SKM-1 treated with dmso at 0.1 percent for 144 hours (cell line): ENCODE measurements around the gene DEK.
A peak's percentile ranks its signal among the peaks of the same experiment; 100 is the strongest.

ENCODE experiments used
- DNase-seq: peaks from one replicate; lab custom pipeline; 2025; ENCODE audit not compliant: unreplicated experiment; lab: John Stamatoyannopoulos, UW

The DEK gene

DNA sequence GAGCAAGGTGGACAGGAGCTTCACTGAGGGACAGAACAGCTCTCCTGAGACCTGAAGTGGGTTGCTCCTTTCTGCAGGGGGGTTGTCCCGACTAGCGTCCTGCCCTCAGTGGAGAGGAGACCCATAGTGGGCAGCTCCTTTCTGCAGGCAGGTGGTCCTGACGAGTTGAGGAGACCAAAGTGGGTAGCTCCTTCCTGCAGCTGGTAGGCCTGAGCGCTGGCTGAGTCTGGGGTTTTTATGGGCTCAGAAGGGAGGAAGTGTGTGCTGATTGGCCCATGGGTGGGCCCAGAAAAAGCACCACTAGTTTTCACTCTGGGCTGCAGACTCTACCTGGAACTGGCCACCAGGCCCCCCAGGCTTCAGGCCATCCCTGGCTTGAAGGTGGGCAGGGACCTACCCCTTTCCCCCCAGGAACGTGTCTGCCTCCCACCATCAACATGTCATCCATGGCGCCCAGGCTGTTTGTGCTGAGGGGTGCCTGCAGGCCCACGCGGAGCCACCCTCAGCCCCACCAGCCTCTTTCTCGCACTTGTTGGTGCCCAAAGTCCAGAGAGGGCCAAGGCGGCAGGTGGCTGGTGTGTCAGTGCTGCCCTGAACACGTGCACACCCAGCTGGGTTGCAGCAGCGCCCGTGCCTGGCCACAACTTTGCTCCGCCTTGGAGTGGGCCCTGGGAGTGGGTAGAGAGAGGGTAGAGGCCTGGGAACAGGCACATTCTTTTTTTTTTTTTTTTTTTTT is 1.6 kb upstream of the DEK start:
- DNase-seq = no peak

DNA sequence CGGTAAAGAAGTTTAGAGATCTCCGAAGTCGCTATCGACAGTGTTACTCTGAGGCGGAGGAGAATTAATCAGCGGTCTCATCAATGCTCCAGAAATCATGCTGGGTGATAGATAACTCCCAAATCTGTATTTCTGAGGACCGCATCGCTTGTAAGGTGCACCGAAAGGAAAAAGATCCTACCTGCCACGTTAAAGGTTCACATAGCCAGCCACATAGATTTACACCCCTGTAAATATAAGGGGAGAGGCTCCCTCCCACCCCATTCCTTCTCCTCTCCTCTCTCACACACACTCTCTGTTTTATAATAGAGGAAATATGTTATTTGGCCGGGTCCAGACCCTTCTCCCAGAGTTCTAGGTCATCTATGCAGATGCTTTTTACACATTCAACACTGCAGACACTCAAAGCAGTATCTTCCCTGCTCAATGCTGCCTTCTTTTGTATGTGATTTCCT is 620 bp upstream of the DEK start:
- DNase-seq = no peak

DNA sequence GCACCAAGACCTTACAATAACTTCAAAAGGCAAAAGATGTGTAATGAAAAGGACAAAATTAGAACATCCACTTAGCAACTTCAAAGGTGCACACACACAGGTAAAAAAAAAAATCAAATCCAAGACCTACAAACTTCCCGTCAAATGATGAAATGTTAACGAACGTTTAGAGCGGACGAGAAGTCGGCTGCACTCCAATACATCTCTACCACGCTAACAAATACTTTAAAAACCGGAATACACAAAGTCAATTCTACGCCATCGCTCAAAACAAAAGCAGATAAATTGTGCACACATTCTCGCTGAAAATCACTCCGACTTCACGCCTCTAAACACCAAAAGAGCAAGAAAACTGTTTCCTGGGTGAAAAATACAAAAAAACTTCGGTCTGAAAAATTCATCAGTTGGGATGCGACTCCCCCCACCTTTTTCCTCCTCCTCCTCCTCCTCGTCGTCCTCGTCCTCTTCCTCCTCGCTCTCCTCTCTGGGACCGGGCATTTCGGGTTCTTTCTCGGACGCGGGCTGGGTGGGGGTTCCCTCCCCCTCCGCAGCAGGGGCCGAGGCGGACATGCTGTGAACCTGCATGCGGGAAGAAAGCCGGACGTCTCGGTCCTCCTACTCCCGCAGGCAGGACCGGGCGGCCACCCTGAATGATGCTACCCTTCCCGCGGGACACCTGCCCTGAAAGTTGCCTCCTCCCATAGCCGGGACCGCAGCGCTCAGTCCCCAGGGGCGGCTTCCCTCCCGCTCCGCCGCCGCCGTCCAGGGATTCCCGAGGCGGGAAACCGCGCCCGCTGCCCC is 712 bp downstream of the DEK start:
- peak; percentile 15 for DNase-seq

DNA sequence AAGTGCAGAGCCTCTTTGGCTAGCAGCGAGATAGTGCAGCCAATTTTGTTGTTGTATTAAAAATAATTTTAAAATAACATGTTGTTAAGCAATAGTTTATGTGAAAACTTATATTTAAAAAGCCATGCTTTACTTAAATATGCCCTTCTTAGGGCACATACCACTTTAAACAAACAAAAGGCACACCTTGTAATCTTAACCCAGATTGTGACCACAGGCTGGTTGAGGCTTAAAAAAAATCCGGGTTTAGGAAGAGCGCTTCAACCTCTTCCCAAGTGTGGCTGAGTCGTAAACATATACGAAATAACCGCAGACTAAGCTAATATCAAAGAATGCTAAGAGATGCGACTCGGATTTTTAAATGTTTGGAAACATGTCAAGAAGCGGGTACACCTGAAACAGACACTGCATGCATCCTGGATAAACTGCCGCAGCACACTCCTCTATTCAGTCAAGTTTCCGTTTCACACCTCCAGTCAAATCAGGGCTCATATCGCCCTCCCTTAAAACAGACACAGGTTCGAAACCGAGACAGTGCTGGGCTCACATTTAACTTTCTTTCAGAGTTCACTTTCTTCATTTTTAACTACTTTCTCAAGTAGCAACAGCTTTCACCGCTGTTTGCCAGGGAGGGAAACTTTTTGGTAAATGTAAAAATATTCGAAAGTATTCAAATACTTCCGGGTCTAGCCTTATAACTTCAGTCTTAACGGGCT is 1.5 kb downstream of the DEK start:
- no peak for DNase-seq

DNA sequence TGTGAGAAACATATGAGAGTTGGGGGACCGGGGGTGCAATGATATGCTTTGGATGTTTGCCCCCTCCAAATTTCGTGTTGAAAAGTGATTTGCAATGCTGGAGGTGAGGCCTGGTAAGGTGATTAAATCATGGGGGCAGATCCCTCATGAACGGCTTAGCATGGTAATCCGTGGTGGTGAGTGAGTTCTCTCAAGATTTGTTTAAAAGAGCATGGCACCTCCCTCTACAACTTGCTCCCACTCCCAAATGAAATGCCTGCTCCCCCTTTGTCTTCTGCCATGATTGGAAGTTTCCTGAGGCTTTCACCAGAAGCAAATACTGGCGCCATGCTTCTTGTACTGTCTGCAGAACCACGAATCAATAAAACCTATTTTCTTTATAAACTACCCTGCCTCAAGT is 2.5 kb downstream of the DEK start:
- no peak for DNase-seq

DNA sequence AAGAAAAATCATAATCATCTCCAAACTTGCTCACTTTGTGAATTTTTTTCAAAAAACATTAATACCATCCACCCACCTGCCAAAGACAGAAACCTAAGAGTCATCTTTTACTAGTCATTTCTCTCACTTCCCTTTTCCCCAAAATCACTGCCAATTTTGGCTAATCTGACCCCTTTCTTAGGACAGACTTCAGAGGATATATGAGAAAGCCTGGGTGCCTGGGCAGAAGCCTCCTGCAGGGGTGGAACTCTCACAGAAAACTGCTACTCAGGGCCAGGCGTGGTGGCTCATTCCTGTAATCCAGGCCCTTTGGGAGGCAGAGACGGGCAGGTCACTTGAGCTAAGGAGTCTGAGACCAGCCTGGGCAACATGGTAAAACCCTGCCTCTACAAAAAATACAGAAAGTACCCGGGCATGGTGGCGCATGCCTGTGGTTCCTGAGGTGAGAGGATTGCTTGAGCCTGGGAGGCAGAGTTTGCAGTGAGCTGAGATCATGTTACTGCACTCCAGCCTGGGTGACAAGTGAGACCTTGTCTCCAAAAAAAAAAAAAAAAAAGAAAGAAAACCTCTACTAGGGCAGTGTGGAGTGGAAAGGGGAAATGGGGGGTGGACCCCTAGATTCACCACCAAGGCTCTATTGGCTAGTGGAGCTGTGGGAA is 3.8 kb downstream of the DEK start:
- DNase-seq = peak; percentile 43

DNA sequence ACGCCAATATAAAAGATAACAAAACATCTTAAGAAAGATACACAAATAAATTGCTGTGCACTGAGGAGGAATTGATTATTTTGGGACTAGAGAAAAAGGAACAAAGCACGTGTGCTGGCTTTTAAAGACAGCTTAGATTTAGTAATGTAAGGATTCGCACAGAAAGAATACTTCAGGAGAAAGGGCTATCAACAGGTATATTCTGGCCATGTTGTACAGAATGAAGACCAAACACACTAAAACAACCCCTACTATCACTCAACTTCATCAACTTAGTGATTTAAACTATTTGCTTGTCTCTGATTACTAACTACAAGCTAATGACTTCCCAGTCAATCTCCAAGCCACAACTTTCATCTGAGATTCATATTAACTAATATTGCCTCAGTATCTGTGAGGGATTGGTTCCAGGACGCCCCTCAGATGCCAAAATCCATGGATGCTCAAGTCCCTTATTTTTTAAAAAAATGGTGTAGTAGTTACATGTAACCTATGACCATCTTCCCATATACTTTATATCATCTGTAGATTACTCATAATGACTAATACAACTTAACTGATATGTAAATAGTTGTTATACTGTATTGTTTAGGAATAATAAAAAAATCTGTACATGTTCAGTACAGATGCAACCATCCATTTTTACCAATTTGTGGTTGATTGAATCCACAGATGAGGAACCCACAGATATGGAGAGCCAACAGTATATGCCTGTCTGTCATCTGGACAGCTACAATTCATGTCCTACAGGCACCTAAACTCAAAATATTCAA is 4.5 kb downstream of the DEK start:
- DNase-seq = no peak

DNA sequence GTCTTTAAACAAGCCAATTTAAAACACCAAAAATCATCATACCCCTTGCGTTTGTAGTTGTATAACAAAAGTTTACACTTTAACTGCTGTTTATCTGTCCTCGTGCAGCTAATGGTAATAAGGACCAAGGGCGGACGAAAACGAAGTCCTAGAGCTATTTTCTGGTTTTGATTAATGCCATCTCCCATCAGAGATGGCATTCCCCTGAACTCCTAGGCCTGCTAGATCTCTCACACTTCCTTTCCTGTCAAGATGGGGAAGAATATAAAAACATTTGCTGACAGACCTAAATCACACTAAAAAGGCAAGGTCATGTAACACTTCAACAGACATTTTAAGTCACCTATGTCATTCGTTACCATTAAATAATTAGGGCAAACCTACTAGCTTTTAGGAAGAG is 9.5 kb downstream of the DEK start:
- DNase-seq = no peak

DNA sequence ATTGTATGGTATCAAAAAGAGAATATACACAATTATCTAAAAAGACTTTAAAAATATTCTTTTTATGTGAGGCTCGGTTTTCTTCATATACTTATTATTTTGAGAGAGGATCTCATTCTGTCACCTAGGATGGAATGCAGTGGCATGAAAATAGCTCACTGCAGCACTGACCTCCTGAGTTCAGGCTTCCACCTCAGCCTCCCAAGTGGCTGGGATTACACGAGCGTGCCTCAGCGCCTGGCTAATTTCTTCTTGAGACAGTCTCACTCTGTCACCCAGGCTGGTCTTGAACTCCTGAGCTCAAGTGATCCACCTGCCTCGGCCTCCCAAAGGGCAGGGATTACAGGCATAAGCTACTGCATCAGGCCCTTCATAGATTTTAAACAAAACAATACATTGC is 10.7 kb downstream of the DEK start:
- DNase-seq = no peak

DNA sequence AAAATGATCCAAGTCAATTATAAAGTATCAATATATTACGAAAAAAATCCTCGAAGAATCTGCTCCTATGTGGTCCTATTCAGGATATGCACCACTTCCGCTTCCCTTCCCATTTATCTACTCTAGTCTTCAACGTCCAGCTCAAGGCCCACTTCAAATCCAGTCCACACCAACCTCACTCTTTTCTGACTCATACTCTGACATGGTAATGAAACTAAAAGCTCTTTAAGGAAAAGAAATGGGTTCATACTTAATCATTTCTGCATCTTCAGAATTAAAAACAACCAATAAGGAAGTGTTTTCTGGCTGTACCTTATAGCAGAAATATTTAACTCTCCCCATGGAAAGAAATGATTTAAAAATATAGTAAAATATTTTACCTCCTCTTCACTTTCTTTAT is 15.1 kb downstream of the DEK start:
- no peak for DNase-seq

DNA sequence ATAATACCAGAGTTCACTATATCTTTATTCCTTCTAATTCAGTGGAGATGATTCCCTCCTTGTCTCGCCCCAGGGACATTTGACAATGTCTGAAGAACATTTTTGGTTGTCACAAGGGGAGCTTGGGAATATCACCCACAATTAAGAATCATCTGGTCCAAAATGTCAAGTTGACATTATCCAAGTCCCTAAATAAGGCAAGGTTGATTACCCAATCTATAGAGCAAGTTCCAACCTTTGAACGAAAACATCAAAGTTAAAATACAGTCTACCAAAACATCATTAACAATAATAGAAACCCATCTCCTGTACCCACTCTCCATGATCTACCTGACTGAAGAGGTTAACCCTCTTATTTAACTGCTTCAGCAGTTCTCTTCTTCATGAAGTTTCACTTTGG is 15.6 kb downstream of the DEK start:
- no peak for DNase-seq

DNA sequence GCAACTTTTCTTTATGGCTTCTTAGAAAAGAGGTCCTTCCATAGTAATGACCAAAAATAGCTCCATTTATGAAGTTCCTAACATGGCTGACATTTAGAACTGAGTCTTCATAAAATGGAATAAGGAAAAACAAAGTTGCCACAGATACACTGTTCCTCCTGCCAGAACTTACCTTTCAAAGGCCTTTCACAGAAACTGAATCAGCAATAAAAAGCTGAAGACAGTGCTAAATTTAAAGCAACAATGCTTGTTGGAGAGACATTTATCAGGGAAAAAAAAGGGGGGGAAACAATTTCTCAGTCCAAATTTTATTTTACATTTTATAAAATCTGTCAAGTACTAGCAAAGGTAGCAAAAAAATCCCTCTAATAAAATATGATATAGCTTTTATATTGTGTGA is 17.3 kb downstream of the DEK start:
- DNase-seq = no peak

DNA sequence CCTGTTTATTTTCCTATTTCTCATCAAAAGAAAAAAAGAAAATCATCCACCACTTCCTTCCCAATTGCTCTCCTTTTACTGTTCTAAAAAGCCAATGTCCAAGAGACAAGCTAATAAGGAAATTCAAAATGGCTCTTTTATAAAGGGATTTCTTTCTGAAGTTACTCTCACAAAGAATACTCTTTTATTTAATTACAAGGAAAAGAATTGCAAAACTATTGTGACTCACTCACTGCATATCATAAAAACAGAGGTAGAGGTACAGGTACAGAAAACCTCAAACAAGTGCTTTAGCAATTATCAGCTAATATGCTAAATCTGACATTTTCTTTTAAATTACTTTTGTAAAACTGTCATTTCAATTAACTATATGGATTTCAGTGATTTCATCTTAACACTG is 18.1 kb downstream of the DEK start:
- no peak for DNase-seq

DNA sequence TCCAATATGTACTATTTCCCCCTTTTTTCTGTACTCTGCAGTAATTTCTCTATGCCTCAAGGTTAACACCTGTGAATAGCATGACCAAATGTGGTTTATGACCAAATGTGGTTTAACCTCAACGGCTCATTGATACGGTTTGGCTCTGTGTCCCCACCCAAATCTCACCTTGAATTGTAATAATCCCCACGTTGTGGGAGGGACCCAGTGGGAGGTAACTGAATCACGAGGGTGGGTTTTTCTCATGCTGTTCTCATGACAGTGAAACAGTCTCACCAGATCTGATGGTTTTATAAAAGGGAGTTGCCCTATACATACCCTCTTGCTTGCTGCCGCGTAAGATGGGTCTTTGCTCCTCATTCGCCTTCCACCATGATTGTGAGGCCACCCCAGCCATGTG is 18.7 kb downstream of the DEK start:
- DNase-seq = no peak

DNA sequence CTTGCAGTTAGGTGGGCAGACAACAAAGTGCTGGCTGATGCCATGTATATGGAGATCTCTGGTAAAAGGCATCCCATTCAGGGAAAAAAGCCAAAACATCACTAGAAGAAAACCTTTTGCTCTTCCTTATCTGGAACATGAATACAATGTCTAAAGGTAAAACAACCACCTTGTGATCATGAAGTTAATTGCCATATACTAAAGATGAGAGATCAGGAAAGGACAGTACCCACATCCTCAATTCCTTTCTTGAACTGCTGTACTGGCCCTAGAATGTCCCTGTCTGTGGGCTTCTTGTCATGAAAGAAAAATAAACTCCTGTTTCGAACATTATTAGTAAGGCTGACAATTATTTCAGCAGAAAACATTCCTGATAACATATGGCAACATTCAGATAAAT is 19.3 kb downstream of the DEK start:
- no peak for DNase-seq

DNA sequence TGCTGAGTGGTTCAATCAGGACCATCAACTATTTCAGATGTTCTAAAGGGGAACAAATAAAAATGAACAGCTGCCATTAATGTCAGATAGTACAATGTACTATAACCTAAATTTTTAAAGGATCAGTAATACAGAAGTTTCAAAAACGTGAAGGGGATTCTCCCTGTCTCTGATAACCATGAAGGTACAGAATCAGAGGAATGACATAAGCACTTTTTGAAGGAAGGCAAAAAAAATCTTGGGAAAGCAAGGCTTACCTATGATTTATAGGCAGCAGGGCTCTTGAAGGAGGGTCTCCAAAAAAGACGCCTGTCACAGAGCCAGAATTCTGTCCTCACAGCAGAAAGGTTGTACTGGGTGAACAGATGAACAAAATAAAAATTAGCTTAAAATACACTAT is 20.1 kb downstream of the DEK start:
- no peak for DNase-seq

DNA sequence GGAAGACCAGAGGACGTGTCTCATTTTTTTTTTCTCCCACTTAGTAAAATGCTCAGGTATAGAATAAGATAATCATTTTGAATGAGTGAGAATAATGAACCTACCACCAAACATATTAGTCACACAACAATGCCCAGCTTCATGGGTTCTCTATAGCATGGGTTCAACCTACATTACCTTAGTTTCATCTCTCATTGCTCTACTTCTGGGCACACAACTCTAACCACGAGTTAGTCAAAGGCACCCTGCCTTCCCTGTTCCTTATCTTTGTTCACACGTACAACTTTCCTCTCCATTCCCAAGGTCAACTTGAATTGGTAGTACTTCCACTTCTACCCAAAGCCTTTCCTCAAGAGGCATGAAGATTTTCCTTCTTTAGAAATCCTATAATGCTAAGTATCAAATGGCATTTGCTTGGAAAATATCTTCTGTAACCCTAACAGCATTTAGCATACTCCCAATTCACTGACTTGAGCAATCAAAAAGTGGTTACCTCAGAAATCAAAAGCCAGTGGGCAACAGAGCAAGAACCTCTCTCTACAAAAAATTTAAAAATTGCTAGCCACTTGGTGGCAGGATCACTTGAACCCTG is 20.9 kb downstream of the DEK start:
- DNase-seq = no peak

DNA sequence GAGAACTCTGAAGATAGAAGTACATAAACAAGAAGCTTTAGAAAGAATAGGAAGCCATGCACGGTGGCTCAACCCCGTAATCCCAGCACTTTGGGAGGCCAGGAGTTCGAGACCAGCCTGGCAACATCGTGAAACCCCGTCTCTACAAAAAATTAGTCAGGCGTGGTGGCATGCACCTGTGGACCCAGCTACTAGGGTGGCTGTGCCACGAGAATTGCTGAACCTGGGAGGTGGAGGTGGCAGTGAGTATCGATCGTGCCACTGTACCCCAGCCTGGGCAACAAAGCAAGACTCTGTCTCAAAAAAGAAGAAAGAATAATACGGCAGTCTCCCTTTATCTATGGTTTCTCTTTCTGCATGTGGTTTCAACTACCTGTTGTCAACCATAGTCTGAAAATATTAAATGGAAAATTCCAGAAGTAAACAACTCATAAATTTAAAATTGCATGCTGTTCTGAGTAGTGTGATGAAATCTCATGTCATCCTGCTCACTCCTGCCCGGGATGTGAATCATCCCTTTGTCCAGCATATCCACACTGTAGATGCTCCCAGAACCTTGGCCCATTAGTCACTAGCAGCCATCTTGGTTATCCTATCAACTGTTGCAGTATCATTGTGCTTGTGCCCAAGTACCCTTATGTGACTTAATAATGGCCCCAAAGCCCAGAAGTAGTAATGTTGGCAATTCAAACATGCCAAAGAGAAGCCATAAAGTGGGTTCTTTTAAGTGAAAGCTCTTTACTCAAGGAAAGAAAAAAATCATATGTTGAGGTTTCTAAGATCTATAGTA is 22.1 kb downstream of the DEK start:
- no peak for DNase-seq

DNA sequence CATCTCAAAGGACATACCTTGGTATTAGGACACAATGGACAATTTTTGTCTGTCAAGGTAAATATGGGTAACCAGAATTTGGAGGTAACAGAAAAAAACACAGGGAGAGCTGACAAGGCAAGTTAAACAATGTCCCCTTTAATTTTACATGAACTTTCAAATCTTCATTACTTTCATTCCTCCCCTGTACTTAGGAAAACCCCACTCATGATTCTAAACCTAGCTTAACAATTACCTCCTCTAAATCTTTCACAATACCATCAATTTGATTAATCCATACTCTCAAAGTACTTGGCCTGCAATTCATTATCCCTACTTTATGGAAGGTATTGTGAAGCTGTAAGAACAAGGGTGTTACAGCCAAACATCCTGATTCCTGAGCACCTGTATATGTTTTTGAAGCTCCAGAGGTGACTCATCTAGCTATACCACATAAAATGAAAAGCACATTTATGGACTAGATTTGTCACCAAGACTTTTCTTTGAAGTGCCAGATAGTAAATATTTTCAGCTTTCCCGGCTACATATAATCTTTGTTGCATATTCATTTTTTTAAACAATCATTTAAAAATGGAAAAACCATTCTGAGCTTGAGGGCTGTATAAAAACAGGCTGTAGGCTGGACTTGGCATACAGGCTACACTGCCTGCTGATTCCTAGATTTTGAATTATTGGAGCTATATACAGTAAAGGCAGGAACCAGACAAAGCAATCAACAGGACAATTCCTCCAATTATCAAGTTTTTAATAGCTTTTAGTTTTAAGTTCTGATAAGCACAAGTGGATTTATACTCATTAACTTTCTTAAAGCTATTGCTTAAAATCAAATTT is 22.9 kb downstream of the DEK start:
- no peak for DNase-seq
